ENCODE results near the gene USP7. TPM values are rescaled to one million over a fixed set of nuclear protein-coding genes. Genes with fewer than 3 reads are reported as not detected.
"Not testable (repeated sequence)": the region's sequence is repeated elsewhere in the genome, so short reads cannot be mapped to it uniquely, and the experiment has no call there.

USP7 gene
- total RNA-seq, 1 experiment from 2014 or later, result 64.7 TPM

DNA sequence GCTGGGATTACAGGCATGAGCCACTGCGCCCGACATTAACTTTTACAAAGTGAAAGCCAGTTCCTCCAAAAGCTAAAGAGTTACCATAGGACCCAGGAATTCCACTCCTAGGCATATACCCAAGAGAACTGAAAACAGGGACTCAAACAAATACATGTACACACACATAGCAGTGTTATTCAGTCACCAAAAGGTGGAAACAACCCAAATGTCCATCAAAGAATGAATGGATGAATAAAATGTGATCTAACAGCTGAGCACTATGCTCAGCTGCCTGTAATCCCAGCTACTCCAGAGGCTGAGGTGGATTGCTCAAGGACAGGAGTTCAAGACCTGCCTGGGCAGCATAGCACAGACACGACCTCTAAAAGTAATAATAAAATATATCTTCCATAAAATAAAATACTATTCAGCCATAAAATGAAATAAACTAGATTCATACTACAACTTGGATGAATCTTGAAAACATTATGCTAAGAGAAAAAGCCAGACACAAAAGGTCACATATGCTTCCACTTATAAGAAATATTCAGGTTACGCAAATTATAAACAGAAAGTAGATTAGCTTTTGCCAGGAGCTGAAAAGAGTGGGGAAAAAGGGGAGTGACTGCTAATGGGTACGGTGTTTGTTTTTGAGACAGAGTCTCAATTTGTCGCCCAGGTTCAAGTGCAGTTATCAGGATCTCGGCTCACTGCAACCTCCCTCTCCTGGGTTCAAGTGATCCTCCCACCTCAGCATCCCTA, 9.3 kb upstream of the USP7 start:
- no peak for DNase-seq (ENCODE audit: low spot score)

DNA sequence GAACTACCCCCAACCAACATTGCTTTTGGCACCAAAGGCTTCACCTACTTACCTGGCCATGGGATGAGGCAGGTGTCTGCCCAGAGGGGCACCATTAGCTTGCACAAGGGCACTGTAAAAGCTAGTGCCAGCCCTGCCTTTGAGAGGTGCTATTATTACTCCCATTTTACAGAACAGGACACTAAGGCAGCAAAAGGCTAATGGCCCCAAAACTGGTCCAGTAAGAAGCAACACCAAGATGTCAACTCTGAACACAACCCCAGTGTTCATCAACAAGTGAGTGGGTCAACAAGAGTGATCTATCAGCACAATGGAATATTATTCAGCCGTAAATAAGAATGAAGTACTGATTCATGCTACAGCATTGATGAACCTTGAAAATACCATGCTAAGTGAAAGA, 7.7 kb upstream of the USP7 start:
- no peak for DNase-seq (ENCODE audit: low spot score)

DNA sequence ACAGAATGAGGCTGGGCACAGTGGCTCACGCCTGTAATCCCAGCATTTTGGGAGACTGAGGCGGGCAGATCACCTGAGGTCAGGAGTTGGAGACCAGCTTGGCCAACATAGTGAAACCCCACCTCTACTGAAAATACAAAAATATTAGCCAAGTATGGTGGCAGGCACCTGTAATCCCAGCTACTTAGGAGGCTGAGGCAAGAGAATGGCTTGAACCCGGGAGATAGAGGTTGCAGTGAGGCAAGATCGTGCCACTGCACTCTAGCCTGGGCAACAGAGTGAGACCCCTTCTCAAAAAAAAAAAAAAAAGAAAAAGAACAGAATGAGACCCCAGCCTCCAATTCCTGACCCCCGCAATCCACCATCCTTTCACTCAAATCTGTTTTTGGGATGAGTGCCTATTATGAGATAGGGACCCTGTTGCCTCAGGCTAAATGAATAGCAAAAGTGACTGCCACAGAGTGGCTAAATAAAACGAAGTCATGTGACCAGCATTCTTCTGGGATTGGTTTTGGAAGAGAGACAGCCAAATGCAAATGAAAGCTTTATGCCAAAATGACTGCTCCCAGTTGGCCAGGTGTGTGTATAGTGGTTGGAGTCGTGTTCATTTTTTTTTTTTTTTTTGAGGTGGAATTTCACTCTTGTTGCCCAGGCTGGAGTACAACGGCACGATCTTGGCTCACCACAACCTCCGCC, 5.6 kb upstream of the USP7 start:
- DNase-seq (ENCODE audit: low spot score), result not testable (repeated sequence)

DNA sequence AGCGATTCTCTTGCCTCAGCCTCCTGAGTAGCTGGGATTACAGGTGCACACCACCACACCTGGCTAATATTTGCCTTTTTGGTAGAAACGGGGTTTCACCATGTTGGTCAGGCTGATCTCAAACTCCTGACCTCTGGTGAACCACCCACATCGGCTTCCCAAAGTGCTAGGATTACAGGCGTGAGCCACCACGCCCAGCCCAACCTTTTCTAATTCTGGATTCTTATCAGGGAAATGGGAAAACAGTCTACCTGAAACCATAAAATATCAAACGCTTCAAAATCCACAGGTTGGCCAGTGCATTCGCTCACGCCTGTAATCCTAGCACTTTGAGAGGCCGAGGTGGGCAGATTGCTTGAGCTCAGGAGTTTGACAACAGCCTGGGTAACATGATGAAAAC, 4.3 kb upstream of the USP7 start:
- not testable (repeated sequence) for DNase-seq (ENCODE audit: low spot score)

DNA sequence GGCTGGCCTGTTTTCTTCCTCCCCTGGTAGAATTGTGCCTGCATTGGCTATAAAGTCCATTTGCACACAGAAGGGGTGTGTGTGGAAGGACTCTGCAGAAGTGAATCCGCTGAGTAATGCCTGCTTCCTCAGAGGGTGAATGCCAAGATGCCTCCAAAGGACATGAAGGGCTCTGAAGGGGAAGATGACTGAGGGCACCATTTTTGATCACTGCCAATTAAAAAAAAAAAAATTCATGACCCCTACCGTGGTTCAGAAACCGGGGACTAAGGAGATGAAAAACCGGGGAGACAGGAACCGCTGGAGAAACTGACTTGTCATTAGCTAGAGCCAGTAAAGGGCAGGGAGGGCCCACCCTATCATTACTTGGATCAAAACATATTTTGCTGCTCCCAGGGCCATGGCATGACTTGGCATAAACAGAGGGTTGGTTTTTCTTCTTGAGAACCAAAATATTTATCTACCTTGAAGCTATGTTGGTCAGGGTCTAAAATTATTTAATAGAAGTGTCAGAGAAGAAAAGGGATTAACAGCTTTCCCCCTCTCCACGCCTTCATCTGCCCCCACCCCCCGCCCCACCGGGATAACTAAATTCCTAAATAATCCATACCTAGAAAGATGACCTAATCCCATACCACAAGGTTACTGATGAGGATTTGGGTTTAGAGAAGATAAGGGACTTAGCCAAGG, 3.6 kb upstream of the USP7 start:
- DNase-seq (ENCODE audit: low spot score), result peak; percentile 26

DNA sequence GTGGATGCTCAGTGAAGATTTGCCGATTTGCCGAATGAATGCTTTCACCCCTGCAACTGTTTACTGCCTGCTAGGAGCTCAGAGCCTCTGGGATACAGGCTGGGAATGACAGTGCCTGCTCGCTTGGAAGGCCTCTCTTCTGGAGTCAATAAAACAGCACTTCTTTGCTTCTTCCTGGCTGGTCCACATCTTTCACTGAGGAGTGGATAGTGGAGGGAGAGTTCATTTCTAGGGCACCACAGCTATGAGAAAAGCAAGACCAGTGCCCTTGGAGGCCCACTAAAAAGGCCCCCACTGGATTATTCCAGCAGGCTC, 3.1 kb upstream of the USP7 start:
- no peak for DNase-seq (ENCODE audit: low spot score)

DNA sequence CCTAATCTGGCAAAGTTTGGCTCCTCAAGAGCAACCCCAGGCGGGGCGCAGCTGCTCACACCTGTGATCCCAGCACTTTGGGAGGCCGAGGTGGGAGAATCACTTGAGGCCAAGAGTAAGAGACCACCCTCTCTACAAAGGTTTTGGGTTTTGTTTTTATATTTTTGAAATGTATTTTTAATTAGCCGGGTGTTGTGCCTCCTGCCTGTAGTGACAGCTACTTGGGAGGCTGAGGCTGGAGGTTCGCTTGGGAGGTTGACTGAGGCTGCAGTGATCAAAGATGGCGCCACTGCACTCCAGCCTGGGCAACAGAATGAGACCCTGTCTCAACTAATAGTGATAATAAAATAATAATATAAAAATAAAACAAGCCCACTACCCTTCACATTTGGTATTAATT, 756 bp upstream of the USP7 start:
- no peak for DNase-seq (ENCODE audit: low spot score)

DNA sequence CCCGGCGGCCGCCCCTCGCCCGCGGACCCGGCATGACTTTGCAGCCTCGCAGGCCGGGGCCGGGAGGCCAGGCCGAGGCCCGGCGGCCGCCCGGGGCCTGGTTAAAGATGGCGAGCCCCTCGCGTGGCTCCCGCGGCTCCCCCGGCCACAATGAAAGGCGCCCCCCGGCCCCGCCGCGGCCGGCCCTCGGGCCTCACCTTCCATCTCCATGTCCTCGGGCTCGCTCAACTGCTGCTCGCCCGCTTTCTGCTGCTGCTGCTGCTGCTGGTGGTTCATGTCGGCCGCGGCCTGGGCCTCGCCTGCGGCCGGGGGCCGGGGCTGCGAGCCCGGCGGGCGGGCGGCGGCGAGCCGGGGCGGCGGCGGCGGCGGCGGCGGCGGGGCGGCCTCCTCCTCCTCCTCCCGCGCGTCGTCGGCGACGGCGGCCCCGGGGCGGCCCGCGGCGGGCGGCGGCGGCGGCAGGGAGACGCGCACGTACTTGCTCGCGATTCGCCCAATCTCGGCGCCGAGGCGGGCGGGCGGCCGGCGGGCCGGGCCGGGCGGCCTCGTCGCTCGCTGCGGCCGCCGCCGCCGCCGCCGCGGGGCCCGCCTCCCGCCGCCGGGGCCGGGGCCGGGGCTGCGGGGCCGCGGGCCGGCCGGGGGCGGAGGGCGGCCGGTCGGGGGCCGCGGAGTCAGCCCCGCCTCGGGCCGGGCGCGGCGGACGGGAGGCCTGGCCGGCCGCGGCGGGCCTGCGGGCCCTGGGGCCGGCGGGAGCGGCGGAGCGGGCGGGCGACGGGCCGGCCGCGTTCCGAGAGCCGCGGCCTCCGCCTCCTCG, 491 bp downstream of the USP7 start:
- no peak for DNase-seq (ENCODE audit: low spot score)

DNA sequence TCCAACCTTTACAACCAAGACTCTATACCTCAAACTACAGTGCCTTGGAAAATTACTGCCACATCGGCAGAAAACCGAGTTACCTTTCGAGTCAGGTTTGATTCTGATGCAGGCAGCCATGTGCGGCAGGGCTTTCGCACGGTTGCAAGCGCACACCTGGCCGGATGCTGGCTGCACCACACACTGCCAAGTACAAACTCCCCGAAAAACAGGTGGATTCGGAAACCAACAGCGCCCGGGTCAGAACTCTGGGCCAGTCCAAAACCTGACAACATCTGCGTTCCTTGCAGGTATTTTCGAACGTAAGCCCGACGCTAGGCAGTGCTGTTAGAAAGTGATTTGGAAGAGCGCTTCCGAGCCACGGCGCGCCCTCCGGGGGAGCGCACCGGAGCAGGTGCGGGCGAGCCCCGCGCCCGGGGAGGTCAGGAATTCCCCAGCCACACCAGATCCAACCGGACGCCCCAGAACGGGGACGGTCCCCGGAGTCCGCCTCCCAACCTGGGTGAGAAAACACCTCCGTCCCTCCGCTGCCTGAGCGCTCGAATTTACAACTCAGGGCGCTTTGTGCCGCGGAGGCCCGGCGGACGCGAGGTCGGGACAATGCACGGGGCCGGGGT, 1.2 kb downstream of the USP7 start:
- DNase-seq (ENCODE audit: low spot score), result peak; percentile 49

DNA sequence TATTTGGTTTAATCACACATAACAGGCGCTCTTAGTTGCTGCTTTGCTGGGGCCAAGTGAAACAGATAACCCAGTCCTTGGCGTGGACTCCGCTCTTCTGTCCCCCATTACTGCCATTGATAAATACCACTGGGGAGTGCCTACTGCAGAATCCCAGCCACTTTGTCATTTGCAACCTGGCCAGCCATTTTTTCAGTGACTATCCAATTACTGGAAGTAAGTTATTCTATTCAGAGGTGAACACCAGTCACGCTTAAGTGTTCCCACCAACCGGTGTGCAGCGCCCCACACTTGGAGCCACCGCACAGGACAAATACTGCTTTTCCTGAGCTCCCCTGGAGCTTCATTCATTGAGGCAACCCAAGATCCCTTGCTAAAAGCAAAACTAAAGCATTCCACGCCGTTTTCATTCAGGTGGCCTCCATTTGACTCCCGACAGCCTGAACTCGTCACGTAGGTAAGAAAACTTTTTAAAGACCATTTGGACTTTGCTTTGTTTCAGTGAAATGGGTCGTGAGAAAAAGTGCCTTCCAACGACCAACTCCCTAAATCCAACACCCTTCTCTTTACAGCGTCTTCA, 1.8 kb downstream of the USP7 start:
- no peak for DNase-seq (ENCODE audit: low spot score)

DNA sequence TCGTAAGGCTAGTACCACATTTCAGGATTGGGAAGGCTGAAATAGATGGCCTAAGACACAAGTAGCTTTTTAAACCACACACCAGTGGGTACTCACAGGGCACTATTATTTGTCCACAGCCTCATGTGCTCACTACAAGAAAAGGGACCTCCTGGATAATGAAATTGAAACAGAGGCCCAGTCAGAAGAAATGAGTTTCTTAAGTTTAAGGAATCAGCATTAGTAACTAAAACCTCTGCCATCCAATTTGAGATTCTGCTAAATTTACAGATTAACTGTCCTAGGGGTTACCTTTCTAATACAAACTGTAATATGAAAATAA, 3.0 kb downstream of the USP7 start:
- DNase-seq (ENCODE audit: low spot score), result no peak

DNA sequence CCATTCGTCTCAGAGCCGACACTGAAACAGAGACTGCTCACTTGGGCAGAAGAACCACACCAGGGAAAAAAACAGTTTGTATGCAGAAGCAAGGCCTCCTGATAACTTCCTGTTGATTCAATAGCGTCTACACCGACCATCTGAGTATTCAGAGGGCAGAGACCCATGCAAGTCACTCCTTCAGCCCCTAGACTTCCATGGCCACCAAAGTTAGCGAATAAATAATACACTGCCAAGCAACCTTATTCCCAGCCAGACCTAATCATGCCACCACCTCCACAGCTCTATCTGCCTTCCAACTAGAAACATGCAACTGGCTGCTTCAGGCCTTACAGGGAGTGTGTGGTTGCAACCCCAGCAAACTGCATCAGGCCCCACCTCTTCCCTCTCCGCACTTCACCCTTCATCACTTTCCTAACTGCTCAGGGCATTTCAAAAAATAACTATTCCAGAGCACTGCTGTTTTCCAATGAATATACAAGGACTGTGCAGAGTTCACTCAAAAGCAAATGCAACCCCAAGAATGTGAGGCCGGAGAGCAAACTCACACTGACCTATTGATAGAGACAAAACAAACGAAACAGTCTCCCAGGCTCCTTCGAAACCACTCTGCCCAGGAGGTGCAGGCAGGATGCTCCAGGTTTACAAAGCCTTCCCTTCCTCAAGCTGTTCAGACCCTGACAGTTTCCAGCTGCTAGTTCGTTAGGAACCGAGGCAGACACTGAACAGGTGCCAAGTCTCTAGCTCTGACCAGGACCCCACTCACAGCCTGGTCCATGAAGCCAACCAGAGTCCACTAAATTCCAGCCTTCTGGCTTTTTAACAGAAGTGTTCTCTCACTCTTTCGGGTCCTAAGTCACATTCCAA, 3.6 kb downstream of the USP7 start:
- DNase-seq (ENCODE audit: low spot score), result no peak

DNA sequence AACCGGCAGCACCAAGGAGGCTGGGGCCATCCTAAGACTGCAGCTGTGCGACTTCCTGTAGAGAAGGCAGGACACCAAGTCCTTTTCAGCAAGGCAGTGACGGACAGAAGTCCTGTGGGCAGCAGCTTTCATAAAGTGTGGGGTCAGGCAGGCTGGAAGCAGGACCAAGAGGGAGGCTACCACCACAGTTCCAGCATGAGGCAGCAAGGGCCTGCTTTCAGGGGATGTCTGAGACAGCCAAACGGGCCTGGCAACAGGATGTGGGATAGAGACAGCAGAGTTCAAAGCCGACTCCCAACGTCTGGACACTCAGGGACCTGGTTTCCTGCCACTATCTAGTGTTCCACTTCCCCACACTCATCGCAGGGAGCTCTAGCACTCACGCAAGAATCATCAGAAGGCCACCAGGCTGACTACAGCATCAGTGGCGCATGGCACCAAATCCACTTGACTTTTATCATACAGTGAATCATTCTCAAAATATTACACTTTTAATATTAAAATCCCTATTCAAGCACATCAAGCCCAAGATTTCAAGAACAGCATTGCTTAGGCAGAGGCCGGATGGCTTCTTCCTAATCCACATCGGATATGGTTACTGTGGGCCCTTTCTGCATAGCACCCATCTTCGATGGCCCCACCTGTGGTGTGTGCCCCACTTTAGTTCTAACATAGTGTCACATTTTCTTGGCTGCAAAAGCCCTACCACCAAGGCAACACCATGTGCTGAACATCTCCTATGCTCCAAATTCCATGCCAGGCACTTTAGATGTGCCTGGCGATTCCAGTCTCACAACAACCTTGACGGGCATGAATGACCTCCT, 5.2 kb downstream of the USP7 start:
- no peak for DNase-seq (ENCODE audit: low spot score)

DNA sequence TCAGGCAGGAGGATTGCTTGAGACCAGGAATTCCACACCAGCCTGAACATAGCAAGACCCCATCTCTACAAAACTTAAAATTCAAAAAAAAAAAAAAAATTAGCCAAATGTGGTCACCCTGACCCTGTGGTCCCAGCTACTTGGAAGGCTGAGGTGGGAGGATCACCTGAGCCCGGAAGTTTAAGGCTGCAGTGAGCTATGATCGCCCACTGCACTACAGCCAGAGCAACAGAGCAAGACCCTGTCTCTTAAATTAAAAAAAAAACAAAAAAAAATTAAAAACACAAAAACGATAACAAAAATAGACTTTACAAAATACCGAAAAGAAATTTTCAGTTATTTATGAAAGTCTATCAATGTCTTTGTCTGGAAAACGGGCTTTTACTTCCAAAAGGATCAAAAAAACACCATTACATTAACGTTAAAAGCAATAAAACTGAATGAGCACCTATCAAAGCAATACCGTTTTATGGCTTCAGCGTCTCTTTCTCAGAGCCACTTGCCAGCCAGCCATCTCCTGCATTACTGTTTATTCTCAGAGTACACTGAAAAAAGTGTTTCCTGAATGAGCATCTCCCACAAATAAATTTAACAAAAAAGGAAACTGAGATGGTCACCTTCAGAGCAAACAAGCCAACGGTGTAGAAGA, 6.1 kb downstream of the USP7 start:
- DNase-seq (ENCODE audit: low spot score), result no peak

DNA sequence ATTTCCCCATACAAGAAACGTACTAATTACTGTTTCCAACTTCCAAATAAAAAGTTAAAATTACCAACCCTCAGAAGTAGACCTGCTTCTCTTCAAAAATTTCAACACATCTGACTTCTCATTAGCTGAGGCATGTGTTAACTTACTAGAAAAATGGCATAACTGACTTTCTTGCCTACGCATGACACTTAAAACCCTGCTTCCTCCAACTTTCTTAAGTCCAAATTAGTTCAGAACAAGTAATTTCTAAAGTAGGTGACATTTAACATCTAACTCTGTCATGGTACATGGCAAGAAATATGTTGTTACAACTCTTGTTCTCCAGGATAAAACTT, 6.7 kb downstream of the USP7 start:
- DNase-seq (ENCODE audit: low spot score), result no peak

DNA sequence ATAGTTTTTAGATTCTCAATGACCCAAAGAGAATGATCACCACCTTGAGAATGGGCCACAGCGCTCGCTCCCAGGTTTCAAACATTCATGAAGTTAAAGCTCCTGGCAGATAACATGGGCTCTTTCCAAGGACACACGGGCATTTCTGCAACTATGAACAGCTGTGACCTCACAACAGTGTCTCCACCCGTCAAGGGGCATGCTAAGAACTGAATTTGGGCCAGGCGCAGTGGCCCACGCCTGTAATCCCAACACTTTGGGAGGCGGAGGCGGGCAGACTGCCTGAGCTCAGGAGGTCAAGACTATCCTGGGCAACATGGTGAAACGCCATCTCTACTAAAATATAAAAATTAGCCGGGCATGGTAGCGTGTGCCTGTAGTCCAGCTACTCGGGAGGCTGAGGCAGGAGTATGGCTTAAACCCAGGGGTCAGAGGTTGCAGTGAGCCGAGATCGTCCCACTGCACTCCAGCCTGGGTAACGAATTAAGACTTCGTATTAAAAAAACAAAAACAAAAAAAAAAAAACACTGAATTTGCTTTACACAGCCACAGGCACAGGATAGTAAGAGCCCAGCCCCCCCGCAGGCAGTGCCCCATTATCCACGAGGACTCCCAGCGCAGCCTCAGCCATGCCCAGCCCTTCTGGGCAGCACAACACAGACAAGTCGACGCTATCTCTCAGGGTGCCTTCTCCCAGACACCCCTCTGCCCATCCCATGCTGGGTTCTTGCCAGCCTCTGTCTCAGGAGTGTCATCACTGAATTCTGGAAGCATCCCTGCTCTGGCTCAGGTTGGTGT, 7.2 kb downstream of the USP7 start:
- no peak for DNase-seq (ENCODE audit: low spot score)

DNA sequence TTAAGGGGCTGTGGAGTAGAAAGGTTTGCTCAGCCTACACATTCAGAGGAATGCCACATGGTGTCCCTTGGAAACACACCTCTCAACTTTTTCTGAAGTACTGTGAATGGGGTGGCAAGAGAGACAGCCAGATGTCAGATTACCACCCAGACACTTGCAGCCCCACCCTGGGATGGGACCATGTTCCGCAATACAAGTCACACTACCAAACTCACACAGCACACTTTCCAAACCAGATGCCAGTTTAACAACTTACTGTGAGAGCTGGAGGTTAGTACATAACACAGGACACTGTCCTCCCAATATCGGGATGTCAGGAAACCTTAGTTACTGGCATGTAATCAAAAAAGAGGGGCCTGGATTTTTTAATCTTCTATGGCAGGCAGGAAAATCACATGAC, 7.9 kb downstream of the USP7 start:
- no peak for DNase-seq (ENCODE audit: low spot score)

DNA sequence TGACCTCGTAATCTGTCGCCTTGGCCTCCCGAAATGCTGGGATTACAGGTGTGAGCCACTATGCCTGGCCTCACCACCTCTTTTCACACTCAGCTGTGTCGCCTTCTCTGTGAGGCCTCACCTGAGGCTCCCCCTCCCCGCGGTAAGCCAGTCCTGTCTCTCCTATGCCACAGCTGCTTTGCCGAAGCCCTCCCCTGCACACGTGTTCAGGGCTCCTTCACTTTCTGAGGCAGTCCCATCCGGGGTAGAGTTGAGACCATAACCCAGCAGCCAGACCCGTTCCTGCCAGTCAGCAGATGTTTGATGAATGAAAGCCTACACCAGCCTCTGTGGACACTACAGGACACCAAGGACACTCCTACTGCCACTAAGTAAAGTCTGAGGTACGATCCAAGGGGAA, 10.6 kb downstream of the USP7 start:
- DNase-seq (ENCODE audit: low spot score), result no peak
